ENCODE measurements around the gene EHD3.

The EHD3 gene

GRCh38 chr2:31286961-31287550 is 53.1 kb downstream of the EHD3 start:
- no peak for DNase-seq (ENCODE audit: low read depth)

GRCh38 chr2:31287654-31288053 is 53.7 kb downstream of the EHD3 start:
- no peak for DNase-seq (ENCODE audit: low read depth)

GRCh38 chr2:31294196-31294595 is 60.2 kb downstream of the EHD3 start:
- no peak for DNase-seq (ENCODE audit: low read depth)

DNA sequence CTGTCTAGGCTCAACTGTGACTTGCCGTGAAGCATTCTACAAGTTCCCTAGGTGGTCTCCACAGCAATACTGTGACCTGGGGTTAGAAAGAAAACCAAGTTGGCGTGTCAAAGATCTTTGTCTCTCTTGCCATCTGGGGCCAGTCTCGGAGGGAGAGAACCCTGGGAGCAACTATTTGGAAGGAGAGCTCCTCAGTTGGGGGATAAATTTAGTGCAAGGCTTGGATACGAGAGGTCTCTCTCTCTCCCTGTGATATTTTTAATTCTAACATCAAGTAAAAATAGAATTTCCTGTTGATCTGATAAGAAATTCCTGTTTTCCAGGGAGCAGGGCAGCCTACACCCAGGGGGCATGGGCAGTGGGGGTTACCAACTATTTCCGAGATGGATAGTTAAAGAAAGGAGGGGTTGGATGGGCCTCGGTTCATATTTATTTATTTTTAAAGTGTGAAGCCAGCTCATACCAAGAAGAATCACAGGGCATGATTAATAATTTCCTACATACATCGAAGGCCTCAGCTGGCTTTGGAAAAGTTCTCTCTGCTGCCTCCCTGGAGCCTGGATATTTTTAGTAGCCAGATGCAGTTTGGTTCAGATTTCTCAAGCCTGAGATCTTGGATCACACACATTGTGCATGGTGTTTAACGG is 62.8 kb downstream of the EHD3 start:
- no peak for DNase-seq (ENCODE audit: low read depth)

DNA sequence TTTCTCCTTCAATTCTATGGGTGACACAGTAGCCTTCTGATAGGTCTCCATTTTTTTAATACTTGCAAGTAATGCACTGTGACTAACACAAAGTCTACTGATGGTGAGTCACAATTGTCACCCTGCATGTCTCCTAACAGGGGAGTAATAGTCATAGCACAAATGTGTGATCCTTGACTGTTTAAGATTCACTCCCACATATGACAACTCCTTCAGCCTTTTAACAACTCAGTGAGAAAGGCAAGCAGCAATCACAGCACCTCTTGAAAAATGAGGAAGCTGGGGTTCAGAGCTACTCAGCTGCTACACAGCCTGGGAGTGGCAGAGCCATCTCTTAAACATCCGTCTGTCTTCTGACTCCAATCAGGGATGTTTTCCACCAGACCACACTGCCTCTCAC is 63.8 kb downstream of the EHD3 start:
- no peak for DNase-seq (ENCODE audit: low read depth)

DNA sequence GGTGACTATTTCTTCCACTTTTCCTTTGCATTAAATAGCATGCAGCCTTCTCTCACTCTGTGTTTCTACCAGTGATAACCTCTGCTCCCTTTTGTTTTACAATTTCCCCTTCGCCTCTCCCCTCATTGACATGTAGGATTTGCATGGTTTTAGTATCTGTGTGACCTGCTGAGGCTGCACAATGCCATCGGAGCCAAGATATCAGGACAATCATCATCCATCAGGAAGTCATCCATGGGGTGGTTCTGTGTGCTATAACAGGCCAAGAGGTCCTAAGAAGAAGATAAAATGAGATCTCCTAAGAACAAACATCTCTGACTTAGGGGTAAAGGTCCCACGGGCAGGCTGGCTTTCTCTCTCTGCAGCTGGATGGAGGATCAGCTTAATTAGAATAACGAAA is 65.6 kb downstream of the EHD3 start:
- DNase-seq (ENCODE audit: low read depth) = no peak

DNA sequence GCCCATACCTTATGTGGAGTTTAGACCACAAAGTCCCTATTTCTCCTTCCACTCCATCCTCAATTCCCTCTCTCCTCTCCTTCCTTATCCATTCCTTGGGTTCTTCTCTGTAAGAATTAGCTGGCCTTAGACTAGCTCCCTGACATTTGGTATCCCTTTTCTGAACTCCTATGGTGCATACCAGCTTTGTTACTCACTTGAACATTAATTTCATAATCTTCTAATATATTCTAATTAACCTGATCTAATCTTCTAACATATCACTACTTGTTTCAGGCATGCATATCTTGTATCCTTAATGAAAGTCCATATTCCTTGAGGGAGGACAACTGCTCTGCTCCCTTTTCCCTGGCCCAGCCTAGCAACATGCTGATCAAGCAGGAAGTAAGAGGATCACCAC is 66.4 kb downstream of the EHD3 start:
- no peak for DNase-seq (ENCODE audit: low read depth)

GRCh38 chr2:31302940-31303563 is 69.1 kb downstream of the EHD3 start:
- no peak for DNase-seq (ENCODE audit: low read depth)

DNA sequence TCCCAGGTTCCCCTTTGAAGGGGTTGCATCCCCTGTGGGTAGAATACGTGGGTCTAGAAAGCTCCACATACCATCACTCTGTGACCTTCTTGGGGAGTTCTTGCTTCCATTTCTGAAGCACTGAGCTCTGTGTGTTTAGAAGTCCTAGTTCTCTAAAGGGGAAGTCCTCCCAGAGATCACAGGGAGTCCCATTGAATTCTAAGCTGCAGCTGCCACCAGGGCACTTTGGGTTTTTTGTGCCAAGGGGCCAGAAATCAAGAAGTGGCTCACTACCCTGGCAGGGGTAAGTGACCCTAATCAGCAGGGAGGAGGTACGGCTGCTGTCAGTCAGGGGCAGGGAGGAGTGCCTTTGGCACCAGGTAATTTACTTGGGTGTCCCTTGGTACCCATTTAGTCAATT is 70.9 kb downstream of the EHD3 start:
- DNase-seq (ENCODE audit: low read depth) = no peak

- DNase-seq (ENCODE audit: low read depth) = no peak
These were observed 78.9 kb downstream of the EHD3 start for GRCh38 chr2:31312898-31313297.

GRCh38 chr2:31314761-31315160 is 80.8 kb downstream of the EHD3 start:
- DNase-seq (ENCODE audit: low read depth) = no peak

DNA sequence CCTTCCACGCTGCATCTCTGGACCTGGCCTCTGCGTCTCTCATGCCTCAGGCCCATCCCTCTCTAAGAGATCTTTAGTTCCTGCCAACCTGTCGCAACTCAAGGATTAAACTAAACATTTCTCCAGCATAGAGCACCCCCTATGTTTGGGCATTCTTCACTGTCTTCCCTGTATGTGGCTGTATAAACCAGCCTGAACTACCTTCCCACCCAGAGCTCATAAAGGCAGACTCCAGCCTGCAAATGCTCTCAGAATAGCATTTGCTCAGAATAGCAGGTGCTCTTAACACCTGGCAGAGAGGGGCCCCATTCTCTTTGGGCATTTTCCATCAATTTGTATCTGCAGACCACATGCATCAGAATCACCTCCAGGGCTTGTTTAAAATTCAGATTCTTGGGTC is 83.4 kb downstream of the EHD3 start:
- DNase-seq (ENCODE audit: low read depth) = no peak

DNA sequence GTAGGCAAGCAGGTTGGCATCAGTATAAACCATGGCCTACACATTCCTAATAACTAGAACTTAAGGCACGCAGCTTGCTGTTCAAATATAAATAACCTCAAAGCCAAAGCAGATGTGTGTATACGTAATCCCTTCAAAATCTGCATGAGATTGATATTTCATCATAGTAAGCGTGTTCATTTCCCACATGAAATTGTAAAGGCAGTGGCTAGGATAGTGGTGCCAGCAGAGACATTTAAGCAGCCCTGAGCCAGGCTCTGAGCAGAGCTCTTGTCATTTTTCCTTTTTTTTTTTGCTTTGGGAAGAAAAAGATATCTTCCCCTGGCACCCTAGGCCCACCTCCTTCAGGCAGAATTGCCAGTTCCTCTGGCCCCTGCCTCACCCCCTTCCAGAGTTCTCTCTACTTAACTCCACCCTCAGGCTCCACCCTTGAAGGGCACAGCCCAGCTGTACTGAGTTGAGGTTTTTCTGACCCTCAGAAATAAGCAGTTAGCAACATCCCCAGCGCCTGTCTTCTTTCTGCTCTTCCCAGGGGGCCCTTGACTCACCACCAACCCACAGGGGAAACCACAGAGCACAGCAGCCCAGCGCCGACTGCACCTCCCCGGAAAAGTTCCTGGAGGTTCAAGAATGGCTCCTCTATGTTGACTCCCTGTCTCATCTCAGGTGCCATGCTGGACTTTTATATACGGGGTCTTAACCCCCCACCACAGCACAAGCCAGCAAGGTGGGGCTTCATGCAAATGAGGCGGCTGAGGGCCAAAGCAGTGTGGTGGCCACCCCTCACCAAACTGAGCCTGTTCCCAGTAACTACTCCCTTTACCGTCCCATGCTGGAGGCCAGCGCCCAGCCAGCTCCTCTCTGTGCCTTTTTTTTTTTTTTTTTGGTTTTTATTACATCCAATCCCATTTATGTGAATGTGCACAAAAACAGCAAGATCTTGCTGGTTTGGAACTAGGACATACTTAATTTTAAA is 84.7 kb downstream of the EHD3 start:
- peak; percentile 3 for DNase-seq (ENCODE audit: low read depth)
